ENCODE results near the gene IL27RA. TPM values are rescaled to one million over a fixed set of nuclear protein-coding genes. Genes with fewer than 3 reads are reported as not detected.
A peak's percentile ranks its signal among the peaks of the same experiment; 100 is the strongest.

The IL27RA gene
- 0.29 and 0.32 TPM in 2 replicates for total RNA-seq (2014; rRNA removed)
- 0.26 TPM for polyA plus RNA-seq (2012)

DNA sequence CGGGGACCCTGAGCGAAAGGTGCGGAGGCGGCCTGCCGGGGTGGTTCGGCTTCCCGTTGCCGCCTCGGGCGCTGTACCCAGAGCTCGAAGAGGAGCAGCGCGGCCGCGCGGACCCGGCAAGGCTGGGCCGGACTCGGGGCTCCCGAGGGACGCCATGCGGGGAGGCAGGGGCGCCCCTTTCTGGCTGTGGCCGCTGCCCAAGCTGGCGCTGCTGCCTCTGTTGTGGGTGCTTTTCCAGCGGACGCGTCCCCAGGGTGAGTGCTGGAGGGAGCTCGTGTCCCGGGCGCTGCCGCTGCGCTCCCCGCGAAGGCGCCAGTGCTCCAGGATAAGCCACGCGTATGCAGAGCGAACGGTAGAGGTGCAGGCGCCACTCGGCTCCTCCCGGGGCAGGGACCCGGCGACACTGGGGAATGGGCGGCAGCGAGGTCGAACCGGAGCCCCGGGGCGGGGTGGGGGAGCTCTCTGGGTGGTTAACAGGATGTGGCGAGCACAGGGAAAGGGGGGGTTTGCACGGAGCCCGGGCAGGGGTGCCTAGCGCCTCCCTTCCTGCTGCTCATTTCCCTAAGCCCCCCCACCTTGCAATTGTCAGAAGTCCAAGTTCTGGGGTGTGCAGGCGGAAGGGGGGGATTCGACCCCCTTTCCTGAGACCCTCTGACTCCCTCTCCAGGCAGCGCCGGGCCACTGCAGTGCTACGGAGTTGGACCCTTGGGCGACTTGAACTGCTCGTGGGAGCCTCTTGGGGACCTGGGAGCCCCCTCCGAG is at the start of gene IL27RA:
Gene IL27RA (plus strand): TSS at position 44 of the 762 bp plus-strand sequence. CDS start 111 bp downstream, at position 155.
- DNase-seq (ENCODE audit: low read depth), result peak; percentile 28

DNA sequence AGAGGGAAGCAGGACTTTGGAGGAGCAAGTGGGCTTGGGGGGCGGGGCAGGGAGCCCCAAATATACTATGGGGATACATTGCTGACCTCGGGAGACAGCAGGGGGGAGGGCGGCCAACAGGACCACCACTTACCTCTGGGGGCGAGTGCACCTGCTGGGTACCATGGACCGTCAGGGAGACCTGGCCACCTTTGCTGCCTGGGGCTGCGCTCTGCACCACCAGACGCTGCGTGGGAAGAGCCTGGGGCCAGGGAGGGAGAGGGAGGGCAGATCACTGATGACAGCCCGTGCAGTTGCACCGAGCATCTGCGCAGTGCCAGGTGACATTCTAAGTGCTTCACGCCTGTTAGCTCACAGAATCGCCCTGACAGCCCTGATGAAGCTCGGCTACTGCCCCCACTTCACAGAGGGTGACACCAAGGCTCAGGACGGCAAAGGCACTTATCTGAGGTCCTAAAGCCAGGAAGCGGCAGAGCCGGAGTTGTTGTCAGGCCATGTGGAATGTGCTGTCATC is 49.5 kb upstream of the IL27RA start:
- DNase-seq (ENCODE audit: low read depth), result no peak

DNA sequence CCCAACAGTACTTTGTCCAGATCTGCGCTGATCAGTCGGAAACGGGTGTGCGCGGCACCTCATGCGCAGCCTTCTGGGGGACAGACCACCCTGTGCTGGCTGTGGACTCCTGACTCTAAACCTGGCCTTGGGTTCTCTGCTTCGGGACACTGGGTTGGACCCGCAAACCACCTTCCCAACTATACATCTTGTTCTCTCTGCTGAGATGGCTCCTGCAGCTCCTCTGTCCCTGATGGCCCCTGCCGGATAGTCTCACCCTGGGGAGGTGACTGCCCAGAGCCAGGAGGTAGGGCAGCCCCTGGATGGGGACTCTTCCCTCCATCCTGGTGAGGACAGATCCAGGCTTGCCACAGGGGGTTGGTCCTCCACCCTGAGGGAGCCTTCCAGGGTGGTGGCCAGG is 48.8 kb upstream of the IL27RA start:
- no peak for DNase-seq (ENCODE audit: low read depth)

DNA sequence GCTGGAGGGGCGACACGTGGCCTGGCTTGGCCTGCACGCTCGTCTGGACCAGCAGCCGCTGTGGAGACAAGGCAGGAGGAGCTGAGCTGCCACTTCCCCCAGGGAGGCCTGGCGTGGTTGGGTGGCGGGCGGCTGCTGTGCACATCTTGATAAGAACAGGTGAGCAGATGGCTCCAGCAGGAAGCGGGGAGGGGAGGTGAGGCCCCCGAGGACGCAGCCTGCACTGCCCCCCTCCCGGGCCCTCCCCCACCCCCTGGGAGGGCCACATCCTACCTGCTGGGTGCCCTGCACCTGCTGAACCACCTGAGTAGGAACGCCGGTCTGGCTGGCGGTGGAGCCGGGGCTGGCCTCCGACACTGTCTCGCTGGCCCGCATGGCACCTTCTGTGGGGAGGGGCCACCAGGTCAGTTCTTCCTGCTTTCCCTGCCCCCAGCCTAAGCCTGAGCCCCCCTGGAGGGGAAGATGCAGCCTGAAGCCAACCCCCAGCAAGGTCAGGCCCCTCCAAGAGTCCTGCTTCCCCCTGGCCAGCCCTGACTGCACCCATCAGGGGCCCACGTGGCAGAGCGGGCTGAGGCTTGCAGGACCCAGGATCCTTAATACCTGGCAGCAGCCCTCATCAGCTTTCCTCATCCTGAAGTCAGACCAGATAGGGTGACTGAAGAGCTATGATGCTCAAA is 48.2 kb upstream of the IL27RA start:
- DNase-seq (ENCODE audit: low read depth), result no peak

DNA sequence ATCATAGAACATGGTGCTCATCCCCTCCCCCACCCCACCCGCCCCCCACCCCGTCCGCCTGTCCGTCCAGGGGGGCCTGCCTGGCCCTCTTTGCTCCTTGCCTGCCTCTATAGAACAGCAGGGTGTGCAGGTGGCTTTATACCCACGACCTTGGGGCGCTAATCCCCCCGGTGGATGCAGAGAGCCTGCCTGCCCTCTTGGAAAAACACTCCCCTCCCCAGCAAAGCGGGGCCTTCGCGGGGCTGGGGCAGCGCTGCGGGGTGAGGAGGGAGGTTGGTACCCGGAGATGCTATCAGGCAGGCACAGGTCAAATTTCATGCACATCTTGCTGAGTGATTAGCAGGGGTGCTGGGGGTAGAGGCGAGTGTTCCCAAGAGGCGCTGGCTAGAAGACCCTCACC is 47.4 kb upstream of the IL27RA start:
- no peak for DNase-seq (ENCODE audit: low read depth)

DNA sequence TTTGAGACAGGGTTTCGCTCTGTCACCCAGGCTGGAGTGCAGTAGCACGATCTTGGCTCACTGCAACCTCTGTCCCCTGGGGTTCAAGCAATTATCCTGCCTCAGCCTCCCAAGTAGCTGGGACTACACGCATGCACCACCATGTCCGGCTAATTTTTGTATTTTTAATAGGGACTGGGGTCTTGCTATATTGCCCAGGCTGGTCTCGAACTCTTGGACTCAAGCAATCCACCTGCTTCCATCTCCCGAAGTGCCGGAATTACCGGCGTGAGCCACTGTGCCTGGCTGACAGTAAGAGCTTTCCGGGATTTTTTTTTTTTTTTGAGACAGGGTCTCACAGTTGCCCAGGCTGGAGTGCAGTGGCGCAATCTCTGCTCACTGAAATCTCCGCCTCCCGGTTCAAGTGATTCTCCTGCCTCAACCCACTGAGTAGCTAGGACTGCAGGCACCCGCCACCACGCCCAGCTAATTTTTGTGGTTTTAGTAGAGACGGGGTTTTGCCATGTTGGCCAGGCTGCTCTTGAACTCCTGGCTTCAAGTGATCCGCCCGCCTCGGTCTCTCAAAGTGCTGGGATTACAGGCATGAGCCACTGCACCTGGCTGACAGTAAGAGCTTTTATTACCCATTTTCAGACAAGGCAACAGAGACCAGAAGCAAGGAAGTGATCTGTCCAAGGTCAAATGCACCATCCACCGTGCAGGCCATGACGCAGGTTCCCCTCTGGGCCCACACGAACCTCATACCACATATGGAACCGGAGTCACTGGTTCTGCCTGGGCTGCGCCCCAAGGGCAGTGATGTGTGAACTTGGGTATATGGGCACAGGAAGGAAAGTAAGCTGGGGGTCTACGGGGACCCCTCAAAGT is 46.5 kb upstream of the IL27RA start:
- no peak for DNase-seq (ENCODE audit: low read depth)

DNA sequence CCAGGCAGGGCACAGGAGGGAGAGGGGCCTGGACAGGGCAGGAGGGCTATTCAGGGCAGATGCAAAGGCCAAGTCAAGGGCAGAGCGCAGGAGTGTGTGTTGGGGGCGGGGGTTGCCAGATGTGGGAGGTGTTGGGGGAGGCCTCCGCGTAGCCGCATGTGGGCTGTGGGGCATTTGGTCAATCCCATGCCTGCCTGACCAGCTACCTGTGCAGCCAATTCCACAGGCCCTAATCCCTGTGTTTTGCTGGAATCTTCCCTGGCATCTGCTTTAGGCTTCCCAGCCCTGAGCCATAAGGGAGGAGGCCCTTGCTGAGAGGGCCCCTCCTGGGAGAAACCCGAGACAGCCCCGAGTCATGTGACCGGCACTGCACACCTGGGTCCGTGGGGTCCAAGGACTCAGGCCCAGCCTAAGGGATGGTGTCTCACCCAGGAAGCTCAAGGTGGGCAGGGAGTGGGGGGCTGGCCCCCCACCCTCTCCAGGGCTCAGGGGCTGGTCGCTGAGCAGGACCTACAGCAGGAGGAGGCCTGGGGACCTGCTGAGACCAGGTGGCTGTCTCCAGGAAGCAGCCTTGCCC is 45.7 kb upstream of the IL27RA start:
- DNase-seq (ENCODE audit: low read depth), result no peak

DNA sequence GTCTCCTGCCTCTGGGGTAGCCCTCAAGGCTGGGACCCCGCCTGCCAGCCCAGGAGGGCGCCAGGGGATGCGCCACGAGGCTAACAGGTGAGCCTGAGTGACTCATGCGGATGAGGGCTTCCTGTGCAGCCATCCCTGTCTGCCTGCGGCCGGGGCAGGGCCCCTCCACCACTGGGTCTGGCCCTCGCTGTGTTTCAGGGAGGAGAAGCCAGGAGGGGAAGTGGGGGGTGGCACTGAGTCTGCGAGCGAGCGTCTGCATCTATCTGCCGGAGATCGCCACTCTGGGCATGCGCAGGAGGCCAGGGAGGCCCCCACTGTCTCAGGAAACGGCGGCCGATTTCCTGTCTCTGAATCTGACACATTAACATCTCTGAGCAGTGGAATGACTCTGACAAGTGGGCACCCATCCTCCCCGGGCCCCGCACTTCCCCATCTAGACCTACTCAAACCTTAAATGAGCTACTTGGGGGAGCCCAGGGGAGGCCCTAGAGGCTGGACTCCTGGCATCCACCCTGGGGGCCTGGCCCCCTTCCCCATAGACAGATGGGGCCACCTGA is 45.1 kb upstream of the IL27RA start:
- DNase-seq (ENCODE audit: low read depth), result no peak

DNA sequence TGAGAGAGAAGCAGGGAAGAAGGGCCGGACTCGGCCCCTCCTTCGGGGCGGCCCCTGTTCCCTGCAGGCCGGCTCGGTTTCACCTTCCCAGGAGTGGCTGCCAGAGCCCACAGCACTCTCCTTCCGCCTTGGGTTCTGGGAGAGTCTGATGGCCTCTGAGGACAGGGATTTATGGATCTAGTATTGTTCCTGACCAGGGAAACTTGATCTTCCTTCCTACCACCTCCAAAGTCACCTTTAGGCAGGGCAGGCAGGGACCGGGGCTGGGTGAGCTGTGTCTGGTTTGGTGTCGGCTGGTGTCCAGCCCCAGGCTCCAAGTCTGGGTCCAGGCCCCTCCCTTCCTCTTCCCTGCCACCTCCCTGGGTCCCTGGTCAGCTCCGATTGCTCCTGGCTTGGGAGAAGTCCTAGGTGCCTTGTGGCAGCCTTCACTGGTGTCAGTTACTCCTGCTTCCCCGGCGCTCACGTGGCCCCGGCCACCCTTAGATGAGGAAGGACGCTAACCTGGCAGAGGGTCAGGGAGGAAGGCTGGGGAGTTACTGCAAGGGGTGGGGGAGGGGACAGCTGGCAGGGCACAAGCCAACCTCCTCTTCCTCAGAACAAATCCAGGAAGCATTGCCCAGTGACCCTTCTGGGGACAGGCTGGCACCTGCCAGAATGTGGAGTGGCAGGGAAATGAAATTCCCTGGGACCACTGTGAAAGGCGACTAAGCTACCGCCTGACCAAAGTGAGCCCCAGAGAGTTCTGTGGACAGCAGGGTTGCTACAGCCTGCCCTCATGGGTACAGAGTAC is 44.3 kb upstream of the IL27RA start:
- DNase-seq (ENCODE audit: low read depth), result no peak

DNA sequence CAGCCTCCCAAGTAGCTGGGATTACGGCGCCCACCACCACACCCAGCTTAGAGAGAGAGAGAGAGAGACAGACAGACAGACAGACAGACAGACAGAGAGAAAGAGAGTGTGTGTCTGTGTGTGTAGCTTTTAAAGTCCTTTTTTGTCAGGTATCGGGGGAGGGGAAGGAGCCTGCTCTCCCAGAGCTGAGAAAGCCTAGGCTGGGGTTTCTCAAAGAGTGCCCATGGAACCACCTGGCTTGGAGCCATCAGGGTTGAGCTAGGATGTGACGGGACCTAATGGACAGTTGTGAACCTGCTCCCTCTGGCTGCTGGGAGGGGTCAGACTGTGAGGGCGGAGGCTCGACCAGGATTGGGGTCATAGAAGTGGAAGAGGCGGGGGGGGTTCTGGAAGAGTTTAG is 42.1 kb upstream of the IL27RA start:
- DNase-seq (ENCODE audit: low read depth), result no peak

DNA sequence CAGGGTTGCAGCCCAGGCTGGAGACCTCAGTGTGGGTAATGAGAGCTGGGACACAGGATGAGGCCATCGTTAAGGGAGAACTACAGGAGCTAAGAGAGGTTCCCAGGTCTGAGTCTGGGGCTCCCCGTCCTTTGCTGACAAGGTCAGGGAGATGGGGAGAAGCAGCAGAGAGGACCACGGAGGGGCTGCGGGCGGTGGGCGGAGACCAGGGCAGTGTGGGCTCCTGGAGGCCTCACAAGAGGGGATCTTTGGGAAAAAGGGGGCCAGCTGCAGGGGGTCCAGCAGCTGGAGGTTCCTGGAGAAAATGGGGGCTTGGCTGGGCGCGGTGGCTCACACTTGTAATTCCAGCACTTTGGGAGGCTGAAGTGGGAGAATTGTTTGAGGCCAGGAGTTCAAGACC is 41.5 kb upstream of the IL27RA start:
- DNase-seq (ENCODE audit: low read depth), result no peak

DNA sequence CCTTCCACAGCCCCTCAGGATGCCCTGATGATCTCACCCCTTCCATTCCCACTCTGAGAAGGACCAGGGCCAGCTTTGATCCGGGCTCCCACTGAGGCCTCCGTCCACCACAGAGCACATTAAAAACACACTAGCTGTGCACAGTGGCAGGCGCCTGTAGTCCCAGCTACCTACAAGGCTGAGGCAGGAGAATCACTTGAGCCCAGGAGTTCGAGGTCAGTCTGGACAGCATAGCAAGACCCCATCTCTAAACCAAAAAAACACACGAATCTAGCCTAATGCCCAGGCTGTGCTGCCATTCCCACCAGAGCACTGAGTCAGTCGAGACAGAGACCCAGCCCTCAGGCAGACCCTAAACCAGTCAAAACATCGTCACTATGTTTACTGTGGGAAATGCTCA is 39.5 kb upstream of the IL27RA start:
- no peak for DNase-seq (ENCODE audit: low read depth)

DNA sequence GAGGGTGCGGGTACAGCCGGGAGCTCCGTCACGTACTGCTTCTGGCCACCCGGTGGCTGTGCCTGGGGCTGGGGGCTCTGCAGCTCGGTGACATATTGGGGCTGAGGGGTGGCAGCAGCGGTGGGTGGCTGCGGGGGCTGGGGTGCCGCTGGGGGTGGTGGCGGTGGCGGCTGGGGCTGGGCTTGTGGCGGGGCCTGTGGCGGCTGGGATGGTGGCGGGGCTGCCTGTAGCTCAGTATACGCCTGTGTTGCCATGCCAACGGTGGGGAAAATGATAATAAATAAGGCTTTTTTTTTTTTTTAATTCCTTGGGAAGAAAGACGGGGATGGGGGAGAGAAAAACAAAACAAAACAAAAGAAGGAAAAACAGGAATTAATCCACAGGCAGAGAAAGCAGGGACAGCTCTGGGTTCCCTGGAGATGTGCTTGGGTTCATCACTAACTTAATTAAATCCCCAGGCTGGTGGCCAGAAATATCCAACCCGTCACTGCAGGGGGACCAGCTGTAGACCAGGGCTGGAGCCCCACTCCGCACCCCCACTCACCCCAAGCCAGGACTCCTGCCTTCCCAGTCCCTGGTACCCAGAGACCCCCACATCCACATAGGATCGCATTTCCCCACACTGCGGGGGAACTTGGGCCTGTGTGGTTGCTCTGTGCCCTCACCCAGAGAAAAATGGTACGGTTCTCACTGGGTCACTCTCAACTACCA is 37.8 kb upstream of the IL27RA start:
- no peak for DNase-seq (ENCODE audit: low read depth)

DNA sequence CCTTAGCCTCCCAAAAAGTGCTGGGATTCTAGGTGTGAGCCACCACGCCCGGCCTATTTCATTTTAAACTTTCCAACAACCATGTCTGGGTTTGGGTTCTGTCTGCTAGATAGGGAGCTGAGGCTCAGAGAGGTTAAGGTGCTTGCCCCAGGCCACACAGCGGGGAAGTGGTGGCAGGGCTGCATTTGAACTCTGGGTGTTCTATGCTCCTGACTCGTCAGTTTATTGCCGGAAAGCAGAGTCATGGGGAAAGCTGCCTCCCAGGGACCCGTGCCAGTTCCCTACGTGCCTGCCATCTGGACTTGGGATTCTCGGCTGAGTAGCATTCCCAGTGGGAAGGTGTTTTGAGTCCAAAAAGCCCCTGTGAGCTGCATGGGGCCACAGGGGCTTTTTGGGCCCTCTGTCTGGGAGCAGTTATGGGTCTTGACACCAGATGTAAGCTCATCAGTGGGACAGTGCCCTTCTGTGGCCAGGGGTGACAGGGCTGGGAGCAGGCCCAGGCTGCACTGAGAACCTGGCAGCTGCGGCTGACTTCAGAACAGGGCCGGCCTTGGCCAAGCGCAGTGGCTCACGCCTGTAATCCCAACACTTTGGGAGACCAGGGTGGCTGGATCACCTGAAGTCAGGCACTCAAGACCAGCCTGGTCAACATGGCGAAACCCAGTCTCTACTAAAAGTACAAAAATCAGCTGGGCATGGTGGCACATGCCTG is 36.4 kb upstream of the IL27RA start:
- no peak for DNase-seq (ENCODE audit: low read depth)

DNA sequence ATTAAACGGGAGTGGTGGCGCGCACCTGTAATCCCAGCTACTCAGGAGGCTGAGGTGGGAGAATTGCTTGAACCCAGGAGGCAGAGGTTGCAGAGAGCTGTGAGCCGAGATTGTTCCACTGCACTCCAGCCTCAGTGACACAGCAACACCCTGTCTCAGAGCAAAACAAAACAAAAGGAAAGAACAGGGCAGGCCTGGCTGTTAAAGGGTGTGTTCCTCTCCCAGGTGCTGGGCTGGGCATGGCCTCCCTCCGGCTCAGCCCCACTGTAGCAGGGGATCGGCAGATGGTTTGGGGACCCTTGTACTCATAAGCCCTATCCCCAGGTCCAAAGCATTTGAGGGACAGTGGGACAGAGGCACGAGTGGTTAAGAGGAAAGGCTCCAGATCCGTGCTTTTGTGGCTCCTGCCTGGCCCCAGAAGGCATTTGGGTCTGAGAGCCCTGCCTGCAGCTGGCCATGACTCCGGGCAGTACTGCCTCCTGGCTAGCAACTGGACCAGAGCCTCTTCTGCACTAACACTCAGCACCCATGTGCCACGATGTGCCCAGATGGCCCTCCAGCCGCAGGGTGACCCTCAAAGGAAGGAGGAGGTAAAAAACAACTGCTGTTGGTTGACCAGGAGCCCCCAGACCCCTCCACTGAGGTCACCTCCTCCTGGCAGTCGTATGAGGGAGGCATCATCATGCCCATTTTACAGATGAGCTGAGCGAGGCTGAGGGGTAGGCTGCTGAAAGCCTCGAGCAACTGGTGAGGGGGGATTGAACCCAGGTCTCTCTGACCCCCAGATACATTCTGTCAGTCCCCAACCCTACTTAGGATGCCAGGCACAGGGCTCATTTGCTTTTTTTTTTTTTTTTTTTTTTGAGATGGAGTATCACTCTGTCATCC is 35.4 kb upstream of the IL27RA start:
- DNase-seq (ENCODE audit: low read depth), result no peak

DNA sequence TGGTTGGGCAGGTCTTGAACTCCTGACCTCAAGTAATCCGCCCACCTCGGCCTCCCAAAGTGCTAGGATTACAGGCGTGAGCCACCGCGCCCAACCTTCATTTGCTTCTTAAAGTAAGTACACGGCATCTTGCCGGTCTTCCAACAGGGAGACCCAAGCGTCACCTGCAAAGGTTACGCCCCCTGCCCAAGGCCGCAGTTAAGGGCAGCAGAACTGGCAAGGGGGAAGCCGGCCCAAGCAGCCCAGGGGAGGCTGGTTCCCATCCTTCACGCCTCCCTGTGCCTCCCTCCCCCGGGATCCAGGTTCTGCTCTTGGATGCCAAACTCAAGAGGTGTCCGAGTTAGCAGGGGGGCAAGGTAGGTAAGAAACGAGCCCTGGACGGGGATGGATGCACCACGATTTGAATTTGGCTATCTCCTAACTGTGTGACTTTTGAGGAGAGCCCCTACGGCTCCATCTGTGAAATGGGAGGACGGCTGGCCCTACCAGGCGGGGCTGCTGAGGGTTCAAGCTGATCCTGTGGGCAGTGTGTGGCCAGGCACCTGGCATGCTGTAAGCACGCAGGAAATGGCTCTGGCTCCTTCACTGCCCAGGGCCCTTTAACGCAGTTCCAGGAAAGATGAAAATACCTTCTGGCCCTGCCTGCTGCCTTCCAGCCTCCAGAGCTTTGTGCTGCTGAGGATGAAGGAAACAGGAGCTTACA is 34.5 kb upstream of the IL27RA start:
- no peak for DNase-seq (ENCODE audit: low read depth)

DNA sequence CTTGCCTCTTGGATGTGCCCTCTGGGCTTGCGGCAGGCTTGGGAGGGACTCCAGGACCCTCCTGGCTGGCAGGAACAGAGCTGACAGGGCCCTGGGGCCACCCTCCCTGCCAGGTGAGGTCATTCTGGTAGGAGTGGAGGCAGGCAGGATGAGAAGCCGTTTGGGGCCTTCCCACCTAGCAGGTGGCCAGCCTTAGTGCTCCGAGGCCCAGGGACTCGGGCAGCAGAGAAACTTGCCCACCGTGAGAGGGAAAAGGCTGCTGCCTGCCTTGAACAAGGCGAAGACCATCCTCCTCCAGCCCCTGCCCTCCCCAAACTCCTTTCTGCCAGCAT is 34.0 kb upstream of the IL27RA start:
- DNase-seq (ENCODE audit: low read depth), result no peak

DNA sequence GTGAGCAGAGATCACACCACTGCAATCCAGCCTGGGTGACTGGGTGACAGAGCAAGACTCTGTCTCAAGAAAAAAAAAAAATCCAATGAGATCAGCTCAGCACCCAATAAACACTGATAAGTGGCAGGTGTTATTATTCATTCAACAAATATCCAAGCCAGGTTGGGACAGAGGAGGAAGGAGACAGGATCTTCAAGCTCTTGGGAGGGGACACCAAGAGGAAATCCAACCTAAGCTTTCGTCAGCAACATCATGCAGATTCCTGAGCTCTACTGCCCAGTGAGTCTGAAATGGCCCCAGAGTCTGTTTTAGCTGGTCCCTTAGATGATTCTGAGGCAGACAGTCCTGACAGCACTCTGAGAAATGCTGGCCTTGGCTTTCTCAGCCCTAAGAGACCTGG is 33.1 kb upstream of the IL27RA start:
- DNase-seq (ENCODE audit: low read depth), result no peak
